ENCODE results near the gene SLC25A40.
"Not testable (repeated sequence)": the region's sequence is repeated elsewhere in the genome, so short reads cannot be mapped to it uniquely, and the experiment has no call there.

SLC25A40 gene

DNA sequence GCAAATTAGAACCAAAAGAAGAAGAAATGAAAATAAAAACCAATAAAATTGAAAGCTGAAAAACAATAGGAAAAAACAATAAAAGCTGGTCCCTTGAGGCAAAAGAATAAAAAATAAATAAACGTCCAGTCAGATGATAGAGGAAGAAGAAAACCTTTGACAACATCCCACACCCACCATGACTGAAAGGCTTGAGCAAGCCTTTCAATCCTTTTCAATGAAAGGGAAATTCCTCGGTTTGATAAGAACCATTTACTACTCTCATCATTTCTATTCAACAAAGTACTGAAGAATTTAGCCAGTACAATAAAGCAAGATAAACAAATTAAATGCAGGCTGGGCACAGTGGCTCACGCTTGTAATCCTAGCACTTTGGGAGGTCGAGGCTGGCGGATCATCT is 3.8 kb downstream of the SLC25A40 start:
- no peak for DNase-seq (ENCODE audit: low read depth)

DNA sequence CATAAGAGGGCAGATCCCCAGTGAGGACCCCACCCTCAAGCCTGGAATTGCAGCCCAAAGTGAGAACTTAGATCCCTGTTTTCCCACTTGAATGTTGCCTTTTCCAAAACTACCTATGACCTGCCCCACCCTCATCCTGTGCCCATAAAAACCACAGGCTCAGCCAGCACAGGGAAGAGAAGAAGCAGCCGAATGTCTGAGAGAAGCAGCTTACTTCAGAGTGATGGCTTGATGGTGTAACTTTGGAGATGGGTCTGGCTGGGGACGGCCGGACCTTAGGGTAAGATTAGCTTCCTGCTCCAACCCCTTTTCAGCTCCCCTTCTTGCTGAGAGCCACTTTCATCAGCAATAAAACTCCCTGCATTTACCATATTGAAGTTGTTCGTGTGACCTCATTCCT is 5.7 kb downstream of the SLC25A40 start:
- DNase-seq (ENCODE audit: low read depth): no peak

DNA sequence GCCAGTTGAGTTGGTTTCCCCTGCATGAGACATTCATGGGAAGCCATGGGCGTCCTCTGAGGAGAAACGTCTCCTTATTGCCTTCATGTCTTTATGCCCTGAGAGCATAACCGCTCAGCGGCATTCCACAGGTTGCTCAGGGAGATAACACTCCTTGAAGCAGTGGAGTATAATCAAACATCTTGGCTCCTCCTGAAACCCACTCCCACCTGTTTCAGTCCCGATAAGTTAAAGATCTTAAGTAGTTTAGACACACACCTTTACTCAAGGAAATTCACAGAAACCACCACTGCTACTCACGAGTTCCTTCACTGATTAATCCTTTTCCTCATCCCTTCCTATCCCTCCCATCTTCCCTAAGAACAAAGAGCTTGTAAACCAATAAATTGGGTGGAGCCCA is 9.6 kb downstream of the SLC25A40 start:
- not testable (repeated sequence) for DNase-seq (ENCODE audit: low read depth)

DNA sequence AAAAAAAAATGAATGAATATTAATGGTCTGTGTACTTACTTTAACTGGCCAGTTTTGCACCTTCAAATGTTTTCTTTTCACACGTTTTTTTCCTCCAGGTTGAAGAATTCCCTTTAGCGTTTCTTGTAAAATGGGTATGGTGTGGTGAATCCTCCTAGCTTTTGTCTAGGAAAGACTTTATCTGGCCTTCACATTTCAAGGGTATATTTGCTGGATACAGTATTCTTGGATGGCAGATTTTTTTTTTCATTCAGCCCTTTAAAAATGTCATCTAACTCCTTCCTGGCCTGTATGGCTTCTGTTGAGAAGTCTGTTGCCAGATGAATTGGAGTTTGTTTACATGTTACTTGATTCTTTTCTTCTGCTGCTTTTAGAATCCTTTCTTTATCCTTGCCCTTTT is 10.1 kb downstream of the SLC25A40 start:
- DNase-seq (ENCODE audit: low read depth): no peak

DNA sequence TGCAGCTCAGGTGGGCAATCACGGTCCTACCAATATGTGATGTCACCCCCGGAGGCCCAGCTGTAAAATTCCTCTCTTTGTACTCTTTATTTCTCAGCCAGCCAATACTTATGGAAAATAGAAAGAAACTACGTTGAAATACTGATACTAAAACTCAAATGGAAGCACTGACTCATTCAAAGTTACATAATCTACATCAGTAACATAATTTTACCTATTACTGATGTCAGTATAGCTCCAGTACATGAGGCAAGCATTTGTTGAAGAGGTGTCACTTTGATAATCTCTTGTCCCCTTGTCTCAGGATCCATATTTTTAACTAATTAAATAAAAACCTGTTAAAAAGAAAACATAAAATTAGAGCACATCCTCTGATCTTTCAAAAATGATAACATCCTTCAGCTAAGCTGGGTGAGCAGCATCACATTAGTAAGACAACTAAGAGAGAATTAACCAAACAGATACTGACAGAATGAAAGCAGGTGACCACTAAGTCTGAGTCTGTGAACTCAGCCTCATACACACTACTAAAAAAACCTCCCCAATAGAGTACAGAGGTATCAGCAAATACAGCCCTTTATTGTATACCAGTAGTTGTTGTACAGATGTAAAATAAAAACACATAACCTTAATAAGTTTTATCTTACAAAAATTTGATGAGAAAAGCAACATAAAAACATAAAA is 17.6 kb downstream of the SLC25A40 start:
- DNase-seq (ENCODE audit: low read depth): no peak

DNA sequence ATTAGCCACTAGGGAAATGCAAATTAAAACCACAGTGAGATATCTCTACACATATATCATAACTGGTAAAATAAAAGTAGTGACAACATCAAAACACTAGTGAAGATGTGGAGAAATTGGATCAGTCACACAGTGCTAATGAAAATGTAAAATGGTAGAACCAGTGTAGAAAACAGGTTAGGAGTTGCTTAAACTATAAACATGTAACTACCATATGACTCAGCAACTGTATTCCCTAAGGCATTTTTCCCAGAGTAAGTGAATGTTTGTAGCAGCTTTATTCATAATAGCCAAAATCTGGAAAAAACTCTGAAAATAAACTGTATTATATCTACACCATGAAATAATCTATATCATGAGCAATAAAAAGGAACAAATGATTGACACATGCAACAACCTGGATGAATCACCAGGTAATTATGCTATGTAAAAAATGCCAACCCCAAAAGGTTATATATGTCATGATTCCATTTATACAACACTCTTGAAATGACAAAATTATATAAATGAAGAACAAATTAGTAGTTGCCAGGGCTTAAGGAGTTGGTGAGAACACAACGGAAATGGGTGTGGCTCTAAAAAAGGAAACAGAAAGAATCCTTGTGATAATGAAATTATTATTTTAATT is 22.8 kb downstream of the SLC25A40 start:
- no peak for DNase-seq (ENCODE audit: low read depth)

DNA sequence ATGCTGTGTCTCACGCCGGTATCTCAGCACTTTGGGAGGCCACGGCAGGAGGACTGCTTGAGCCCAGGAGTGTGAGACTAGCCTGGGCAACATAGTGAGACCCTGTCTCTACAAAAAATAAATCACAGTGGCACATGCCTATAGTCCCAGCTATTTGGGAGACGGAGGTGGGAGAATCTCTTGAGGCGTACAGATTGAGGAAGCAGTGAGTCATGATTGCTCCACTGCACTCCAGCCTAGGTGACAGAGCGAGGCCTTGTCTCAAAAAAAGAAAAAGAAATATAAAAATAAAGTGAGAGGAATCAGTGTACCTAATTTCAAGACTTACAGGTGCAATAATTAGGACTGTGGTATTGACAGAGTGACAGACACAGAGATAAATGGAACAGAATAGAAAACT is 23.9 kb downstream of the SLC25A40 start:
- no peak for DNase-seq (ENCODE audit: low read depth)

DNA sequence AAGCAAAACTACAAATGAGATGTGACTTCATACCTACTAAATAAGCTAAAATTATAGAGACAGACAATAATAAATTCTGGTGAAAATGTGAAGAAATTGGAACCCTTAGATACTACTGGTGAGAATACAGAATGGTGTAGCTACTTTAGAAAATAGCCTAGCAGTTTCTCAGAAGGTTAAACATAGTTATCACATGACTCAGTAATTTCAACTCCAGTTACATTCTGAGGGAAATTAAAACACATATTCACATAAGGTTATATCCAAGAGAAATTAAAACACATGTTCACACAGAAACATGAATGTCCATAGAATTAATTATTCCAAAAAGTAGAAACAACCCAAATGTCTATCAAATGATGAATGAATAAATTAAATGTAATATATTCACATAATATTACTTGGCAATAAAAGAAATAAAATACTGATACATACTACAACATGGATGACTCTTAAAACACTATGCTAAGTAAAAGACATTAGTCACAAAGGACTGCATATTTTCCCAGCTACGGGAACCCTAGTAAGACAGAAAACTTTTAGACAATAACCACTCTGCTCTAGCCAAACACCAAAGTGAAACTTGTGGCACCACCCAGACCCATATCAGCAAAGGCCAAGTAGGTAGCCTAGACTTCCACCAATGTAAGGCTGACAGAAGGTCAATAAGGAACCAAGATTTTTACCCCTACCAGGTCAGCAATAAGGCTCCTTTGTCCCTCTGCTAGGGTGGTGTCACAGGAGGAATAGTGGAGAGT is 25.1 kb downstream of the SLC25A40 start:
- no peak for DNase-seq (ENCODE audit: low read depth)

DNA sequence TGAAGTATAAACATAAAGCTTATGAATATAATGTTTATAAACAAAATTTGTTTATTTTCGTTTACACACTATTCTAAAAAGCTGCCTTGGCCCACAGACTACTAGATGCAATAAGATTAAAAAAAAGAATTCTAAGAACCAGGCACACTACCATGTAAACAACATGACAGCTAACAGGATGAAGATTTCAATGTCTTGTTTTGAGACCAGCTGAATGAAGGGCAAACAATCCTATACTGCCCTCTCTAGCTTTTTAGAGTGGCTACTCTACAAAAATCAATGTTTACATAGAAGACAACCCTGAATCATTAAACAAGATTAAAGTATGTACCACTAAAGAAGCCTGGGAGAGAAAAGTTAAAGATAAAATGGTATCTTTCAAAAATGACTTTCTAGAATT is 38.6 kb downstream of the SLC25A40 start:
- no peak for DNase-seq (ENCODE audit: low read depth)

DNA sequence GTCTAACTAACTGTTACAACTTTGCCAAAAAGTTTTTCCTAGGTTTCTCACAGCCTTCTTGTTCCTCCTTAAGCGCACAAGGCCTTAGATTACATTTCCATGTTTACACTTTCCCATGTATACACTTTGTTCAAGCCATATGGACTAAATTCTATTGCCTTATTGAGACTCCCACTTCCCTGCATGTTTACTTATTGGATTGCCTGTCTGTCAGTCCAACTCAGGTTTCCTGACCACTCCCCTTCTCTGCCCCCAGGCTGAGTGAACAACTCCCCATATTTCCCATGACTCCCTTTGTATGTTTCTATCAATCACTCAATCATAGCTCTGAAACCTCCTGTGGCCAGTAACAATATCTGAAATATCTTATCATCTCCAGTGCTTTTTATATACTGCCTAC is 43.0 kb downstream of the SLC25A40 start:
- DNase-seq (ENCODE audit: low read depth): no peak

DNA sequence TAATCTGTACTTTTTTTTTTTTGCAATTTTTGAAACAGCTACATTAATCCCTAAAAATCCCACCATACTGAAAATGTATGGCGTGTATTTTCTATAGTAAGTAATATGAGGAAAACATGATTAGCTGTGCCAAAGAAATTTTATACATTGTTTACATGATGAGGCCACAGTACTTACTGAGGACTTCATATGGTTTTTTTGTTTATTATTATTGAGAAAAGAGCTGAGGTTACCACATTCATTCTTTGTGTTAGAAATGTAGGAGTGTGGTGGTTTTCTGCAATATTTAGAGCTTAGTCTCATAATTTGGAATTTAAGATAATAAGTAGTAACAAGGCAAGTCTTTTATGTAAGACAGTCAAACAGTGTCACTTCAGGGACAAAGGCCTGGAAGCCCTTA is 45.1 kb downstream of the SLC25A40 start:
- DNase-seq (ENCODE audit: low read depth): no peak

DNA sequence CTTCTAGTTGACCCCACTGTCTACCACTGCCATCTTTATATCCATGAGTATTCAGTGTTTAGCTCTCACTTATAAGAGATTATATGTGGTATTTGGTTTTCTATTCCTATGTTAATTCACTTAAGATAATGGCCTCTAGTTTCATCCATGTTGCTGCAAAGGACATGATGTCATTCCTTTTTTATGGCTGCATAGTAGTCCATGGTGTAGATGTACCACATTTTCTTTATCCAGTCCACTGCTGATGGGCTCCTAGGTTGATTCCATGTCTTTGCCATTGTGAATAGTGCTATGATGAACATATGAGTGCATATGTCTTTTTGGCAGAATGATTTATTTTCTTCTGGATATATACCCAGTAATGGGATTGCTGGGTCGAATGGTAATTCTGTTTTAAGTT is 47.8 kb downstream of the SLC25A40 start:
- DNase-seq (ENCODE audit: low read depth): not testable (repeated sequence)

DNA sequence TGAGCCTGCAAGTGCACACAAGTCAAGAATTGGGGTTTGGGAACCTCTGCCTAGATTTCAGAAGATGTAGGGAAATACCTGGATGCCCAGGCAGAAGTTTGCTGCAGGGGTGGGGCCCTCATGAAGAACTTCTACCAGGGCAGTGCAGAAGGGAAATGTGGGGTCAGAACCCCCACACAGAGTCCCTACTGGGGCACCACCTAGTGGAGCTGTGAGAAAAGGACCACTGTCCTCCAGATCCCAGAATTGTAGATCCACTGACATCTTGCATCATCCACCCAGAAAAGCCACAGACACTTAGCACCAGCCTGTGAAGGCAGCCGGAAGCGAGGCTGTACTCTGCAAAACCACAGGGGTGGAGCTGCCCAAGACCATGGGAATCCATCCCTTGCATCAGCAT is 50.8 kb downstream of the SLC25A40 start:
- DNase-seq (ENCODE audit: low read depth): not testable (repeated sequence)

DNA sequence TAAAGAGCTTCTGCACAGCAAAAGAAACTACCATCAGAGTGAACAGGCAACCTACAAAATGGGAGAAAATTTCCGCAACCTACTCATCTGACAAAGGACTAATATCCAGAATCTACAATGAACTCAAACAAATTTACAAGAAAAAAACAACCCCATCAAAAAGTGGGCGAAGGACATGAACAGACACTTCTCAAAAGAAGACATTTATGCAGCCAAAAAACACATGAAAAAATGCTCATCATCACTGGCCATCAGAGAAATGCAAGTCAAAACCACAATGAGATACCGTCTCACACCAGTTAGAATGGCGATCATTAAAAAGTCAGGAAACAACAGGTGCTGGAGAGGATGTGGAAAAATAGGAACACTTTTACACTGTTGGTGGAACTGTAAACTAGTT is 54.1 kb downstream of the SLC25A40 start:
- DNase-seq (ENCODE audit: low read depth): not testable (repeated sequence)

DNA sequence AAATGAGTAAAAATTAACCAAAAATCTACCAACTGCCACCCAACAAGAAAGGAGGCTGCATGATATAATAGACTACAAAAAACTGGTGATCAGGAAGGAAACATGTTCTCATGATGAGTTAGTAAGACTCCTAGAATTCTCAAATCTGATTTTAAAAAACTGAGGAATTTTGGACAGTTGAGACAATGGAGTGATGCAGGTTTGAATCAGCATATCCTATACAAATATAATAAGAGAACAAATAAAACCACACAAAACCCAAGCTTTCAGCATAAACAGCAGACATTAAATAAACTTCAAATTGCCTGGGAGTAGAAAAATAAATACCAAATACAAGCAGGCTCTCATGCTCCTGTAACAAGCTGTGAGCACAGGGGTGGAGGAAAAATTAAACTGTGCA is 57.8 kb downstream of the SLC25A40 start:
- no peak for DNase-seq (ENCODE audit: low read depth)

DNA sequence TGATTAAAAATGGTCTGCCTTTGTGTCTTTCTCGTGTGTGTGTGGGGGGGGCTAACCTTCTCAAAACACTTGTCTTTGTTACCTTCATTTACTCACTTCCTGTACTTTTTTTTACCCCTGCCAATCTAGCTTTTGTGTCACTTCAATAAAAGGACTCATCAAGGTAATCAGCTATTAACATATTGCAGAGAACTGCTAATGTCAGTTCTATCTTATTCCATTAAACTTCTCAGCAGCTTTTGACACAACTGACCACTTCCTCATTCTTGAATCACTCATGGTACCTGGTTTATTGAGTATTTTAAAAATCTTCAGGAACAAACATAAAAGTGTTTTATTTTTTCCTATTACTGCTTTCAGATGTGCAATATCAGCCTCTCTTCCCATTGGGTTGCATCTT is 59.8 kb downstream of the SLC25A40 start:
- no peak for DNase-seq (ENCODE audit: low read depth)

DNA sequence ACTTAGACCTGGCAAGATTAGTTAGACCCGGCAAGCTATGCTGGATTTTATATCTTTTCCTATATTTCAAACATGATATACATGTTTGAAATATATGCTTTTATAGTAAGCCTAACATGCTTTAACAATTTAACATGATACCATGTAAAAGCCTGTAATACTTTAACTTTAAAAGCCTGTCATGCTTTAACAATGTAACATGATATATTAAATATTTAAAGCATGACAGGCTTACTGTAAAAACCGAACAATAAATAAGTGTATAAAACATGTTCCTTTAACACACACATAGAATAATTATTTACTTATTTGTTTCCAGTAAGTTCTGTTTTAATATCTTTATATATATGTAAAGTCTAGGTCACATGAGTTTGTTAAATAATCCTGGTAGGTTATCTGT is 65.4 kb downstream of the SLC25A40 start:
- no peak for DNase-seq (ENCODE audit: low read depth)

DNA sequence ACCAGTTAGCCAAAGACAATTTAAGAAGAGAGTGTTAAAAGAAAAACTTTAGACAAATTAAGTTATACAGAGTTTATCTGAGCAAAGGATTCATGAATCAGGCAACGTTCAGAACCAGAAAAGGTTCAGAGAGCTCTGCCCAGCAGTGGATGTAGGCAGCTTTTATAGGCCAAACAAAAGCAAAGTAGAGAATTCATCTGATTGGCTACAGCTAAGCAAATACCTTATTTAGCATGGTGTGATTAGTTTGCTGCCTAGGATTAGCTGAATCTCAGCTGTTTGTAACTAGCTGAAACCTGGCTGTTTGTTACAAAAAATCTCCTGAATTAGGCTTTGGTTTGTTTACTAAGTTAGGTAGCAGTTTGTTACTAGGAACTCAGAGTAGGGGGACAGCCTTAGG is 66.0 kb downstream of the SLC25A40 start:
- DNase-seq (ENCODE audit: low read depth): no peak

DNA sequence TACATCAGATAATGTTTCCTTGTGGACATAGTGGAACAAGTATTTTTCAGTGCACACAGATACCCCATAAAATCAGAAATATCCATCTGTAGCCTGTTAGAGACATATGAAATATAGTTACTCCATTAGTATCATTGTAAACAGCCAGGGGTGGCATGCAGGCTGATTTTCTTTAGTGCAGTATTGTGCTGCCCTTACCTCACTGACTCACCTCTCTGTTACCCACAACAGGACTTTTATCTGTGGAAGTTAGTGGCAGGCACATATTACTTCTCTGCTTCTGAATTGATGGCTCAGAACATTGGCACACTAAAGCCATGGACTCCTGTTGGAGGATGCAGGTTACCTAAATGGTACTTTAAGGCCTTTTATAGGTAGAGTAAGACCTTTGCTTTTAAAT is 70.0 kb downstream of the SLC25A40 start:
- DNase-seq (ENCODE audit: low read depth): no peak

DNA sequence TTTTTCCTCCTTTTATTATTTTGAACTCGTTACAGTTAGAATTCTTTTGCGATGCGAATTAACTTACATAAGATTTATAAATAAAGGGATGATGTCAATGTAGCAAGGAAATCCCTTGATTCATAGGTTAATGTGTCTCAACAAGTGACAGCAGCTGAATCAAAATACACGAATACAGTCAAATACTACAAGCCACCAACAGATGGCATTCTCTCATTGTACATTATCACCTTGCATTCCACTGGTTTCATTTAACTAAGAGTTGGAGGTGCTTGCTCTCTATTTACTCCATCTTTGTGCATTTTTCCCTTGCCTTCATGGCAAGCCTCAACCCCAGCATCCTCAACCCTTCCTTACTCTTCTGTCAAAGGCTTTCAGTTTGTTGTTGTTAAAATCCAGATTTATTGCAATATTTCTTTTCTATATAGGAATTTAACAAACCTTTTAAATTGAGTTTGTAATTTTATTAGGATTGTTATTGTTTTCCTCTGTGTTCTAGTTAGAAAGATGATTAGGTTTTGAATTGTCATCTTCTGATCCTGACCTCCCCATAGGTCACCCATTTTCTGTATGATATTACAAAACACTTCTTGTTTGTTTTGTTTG is 78.3 kb downstream of the SLC25A40 start:
- DNase-seq (ENCODE audit: low read depth): no peak

DNA sequence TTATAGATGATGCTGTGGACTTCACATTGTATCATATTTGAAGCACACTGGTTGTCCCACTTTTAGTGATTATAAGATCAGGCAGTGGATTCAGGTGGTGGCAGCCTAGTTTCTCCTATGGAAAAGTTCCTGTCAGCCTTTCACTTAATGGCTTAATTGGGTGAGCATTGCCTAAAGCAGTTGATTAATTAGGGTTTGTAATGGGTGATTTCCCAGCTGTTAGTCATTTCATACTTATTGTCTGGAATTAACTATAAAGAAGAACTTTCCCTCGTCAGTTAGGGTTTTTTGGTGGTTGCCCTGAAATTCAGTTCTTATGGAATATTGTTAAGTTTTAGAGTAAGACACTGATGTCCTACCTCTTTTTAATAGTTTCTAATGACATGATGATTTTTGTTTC is 78.8 kb downstream of the SLC25A40 start:
- DNase-seq (ENCODE audit: low read depth): no peak

DNA sequence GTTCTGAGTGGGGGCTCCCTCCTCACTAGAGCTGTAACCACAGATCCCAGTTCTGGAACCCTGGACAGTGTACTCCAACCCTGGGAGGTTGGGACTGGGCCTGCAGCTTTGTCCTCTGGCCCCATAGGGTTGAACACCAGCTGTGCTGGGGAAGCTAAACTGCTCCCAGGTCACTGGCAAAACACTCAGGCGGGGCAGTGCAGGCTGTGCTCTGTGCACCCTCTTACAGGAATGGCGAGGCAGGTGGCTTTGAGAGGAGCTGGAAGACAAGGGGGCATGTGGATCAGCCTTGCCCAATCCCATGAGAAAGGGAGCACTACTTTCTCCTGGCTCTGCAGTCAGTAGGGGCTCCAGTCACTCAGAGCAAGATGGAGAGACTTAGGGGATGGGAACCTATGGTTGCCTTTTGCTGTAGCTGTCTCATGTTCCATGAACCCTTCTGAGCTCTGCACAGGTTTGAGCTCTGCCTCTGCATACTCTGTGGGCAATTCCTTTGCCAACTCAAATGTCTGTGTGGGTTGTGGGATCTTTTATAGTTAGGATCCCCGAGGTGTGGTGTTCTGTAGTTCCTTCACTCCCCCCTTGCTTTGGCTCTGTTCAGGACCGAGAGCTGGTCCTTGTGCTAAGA is 90.7 kb downstream of the SLC25A40 start:
- no peak for DNase-seq (ENCODE audit: low read depth)

DNA sequence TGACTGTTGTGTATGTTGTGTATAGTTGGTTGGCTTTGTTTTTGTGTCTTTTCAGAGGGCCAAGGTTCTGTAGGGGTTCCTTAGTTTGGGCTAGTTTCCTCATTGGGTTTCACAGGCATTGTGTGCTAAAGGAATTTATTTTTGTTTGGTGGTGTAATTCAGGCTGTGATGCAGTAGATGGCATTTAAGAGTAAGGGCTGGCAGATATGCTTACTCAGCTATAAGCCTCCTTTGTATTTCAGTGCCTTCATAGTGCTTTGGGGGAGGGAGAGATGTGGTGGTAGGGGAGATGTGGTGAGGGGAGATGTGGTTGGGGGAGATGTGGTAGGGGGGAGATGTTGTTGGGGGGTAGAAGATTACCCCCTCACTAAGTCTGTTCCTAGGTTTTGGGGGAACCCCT is 91.7 kb downstream of the SLC25A40 start:
- no peak for DNase-seq (ENCODE audit: low read depth)
